OCI-LY7 (cell line): ENCODE data around the gene TCHH.

ENCODE experiments used
- EZH2phosphoT487 ChIP-seq: fragments of 200-600 bp; sonication (generic); IDR thresholded peaks from 2 replicates; pipeline ENCODE4 v1.6.1; 2018; ENCODE audit warnings: low read depth, borderline replicate concordance, mild to moderate bottlenecking, mixed run types, antibody characterized with exemption, low read length, moderate library complexity, mixed read lengths
- TF ChIP-seq, protein P1 (sequence below): fragments of 200-600 bp; sonication (generic); conservative IDR thresholded peaks from 2 replicates; pipeline ENCODE4 v1.5.1; 2014; ENCODE audit warnings: mild to moderate bottlenecking, antibody characterized with exemption, low read length, moderate library complexity, mixed read lengths

DNA sequence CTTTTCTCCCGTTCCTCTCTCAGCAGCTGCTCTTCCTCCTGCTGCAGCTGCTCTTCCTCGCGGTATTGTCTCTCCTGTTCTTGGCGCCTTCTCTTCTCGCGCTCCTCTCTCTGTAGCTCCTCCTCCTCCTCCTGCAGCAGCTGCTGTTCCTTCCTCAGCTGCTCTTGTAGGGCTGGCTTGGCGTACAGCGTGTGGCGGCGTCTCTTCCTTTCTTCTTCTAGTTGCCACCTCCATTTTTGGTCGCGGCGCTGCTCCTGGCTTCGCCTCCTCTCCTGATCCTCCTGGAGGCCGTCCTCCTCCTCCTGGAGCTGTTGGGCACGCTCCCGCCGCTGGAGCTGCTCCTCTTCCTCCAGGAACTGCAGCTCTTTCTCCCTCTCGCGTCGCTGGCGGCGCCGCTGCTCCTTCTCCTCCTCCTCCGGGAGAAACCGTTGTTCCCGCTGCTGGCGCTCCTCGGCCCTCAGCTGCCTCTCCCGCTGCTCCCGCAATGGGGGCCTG lies 4.8 kb downstream of the TCHH start:
- TF ChIP-seq, protein P1, sequence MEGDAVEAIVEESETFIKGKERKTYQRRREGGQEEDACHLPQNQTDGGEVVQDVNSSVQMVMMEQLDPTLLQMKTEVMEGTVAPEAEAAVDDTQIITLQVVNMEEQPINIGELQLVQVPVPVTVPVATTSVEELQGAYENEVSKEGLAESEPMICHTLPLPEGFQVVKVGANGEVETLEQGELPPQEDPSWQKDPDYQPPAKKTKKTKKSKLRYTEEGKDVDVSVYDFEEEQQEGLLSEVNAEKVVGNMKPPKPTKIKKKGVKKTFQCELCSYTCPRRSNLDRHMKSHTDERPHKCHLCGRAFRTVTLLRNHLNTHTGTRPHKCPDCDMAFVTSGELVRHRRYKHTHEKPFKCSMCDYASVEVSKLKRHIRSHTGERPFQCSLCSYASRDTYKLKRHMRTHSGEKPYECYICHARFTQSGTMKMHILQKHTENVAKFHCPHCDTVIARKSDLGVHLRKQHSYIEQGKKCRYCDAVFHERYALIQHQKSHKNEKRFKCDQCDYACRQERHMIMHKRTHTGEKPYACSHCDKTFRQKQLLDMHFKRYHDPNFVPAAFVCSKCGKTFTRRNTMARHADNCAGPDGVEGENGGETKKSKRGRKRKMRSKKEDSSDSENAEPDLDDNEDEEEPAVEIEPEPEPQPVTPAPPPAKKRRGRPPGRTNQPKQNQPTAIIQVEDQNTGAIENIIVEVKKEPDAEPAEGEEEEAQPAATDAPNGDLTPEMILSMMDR: no peak
- TF ChIP-seq EZH2phosphoT487: no peak
